ENCODE data around the gene NDC1.
"Not testable (repeated sequence)": the region's sequence is repeated elsewhere in the genome, so short reads cannot be mapped to it uniquely, and the experiment has no call there.

The NDC1 gene

GRCh38 chr1:53837924-53838653 lies at the start of gene NDC1:
TSS of gene NDC1 (minus strand) at chr1:53838296. CDS start at chr1:53838261, 35 bp downstream.
- DNase-seq = peak; percentile 94 to 96 (median 95)

GRCh38 chr1:53883600-53883999 lies 45.5 kb upstream of the NDC1 start:
- not testable (repeated sequence) for DNase-seq

GRCh38 chr1:53881853-53882252 lies 43.8 kb upstream of the NDC1 start:
- not testable (repeated sequence) for DNase-seq

GRCh38 chr1:53878492-53879105 lies 40.5 kb upstream of the NDC1 start:
- peak; percentile 72 to 81 (median 81) for DNase-seq

- DNase-seq = not testable (repeated sequence)
Observed at GRCh38 chr1:53875150-53875549, 37.1 kb upstream of the NDC1 start.

- DNase-seq = no peak
Observed at GRCh38 chr1:53871773-53872484, 33.8 kb upstream of the NDC1 start.

GRCh38 chr1:53871221-53871620 lies 33.1 kb upstream of the NDC1 start:
- DNase-seq = no peak

- DNase-seq = peak in 2 of 3 donors; percentile 25 to 40
Observed at GRCh38 chr1:53869454-53870117, 31.5 kb upstream of the NDC1 start.

- no peak for DNase-seq
Observed at GRCh38 chr1:53868565-53868964, 30.5 kb upstream of the NDC1 start.

- no peak for DNase-seq
Observed at GRCh38 chr1:53862507-53862906, 24.4 kb upstream of the NDC1 start.

GRCh38 chr1:53860967-53861411 lies 22.9 kb upstream of the NDC1 start:
- DNase-seq = peak; percentile 62 to 67 (median 65)

GRCh38 chr1:53851571-53852285 lies 13.6 kb upstream of the NDC1 start:
- DNase-seq = no peak

- DNase-seq = no peak
Observed at GRCh38 chr1:53850082-53850673, 12.1 kb upstream of the NDC1 start.

GRCh38 chr1:53847980-53848379 lies 9.9 kb upstream of the NDC1 start:
- DNase-seq = peak; percentile 14 to 23 (median 22)

GRCh38 chr1:53842347-53842746 lies 4.3 kb upstream of the NDC1 start:
- no peak for DNase-seq

- no peak for DNase-seq
Observed at GRCh38 chr1:53838654-53838974, 518 bp upstream of the NDC1 start.

- peak in 1 of 3 donors; percentile 12 for DNase-seq
Observed at GRCh38 chr1:53837646-53837923, 511 bp downstream of the NDC1 start.

- no peak for DNase-seq
Observed at GRCh38 chr1:53835491-53835890, 2.6 kb downstream of the NDC1 start.

- no peak for DNase-seq
Observed at GRCh38 chr1:53834776-53835175, 3.3 kb downstream of the NDC1 start.

- DNase-seq = no peak
Observed at GRCh38 chr1:53833393-53833792, 4.7 kb downstream of the NDC1 start.

GRCh38 chr1:53826367-53826766 lies 11.7 kb downstream of the NDC1 start:
- DNase-seq = peak in 2 of 3 donors; percentile 8 to 12

- no peak for DNase-seq
Observed at GRCh38 chr1:53825306-53825705, 12.8 kb downstream of the NDC1 start.

Measured in suppressor macrophage treated with lipopolysaccharide for 1 hour (primary cell).